ENCODE data around the gene TRIM63.

Gene TRIM63

DNA sequence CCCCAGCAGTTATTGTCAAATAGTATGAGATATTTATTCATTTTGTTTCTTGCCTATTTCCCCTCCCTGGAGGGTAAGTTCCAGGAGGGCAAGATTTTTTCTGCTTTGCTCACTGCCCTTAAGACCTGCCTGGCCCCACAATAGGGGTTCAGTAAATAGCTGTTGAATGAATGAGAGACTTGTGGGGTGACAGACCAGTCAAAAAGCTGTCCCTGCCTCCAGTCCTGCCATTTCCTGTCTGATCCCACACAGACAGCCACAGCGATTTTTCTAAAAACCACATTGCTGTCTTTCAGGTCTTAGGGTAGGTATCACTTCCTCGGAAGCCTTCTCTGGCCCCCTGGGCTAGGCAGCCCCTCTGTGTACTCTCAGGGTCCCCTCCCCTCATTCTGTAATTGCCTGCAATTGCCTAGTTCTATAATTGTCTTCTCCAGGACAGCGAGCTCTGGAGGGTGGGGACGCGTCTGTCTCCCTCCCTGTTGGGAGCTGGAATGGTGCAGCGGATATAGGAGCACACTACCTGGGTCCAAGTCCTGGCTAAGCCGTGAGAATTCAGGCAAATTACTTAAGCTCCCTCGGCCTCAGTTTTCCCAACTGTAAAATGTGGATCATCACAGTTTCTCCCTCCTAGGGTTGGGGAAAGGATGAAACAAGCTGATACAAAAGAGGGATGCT is 47.7 kb downstream of the TRIM63 start:
- no peak overlapping the region for H3K27ac ChIP-seq (ENCODE audit: low read depth in 2 of 2, low read length in 2 of 2)
- no peaks in the 10 kb centered on the region for H3K4me1 ChIP-seq (ENCODE audit: control insufficient read depth in 2 of 2, insufficient read depth in 2 of 2, low read length in 2 of 2)
- no peaks in the 10 kb centered on the region for H3K9me3 ChIP-seq (ENCODE audit: control insufficient read depth in 2 of 2, low read length in 2 of 2)
- H3K27me3 ChIP-seq (ENCODE audit: control insufficient read depth in 2 of 2, insufficient read depth in 2 of 2, low read length in 2 of 2) = no peaks in the 10 kb centered on the region
- no peak overlapping the region for H3K4me3 ChIP-seq (ENCODE audit: low read length in 2 of 2)
- no peaks in the 10 kb centered on the region for H3K36me3 ChIP-seq (ENCODE audit: control insufficient read depth in 2 of 2, insufficient read depth in 2 of 2, low read length in 2 of 2)
- no peak overlapping the region for H3K9ac ChIP-seq (ENCODE audit: low read depth in 1 of 2, low read length in 2 of 2)

DNA sequence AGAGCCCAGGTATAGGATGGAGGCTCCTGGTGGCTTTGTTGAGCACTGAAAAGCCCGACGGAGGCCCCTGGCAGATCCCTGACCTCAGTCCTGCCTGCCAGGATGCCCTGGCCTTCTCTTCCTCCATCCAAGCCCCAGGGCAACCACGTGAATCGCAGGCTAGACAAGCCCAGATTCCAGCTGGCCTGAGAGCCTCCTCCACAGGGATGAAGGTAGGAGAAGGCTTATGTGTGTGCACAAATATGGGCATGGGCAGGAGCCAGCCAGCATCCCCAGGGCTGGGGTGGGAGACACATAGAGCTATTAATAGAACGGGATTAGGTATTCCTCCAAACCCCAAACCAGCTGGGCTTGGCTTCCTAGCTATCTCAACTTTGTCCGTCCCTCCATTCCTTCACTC is 49.8 kb downstream of the TRIM63 start:
- Histone ChIP-seq H3K4me1 (ENCODE audit: control insufficient read depth in 2 of 2, insufficient read depth in 2 of 2, low read length in 2 of 2) (no peaks in the 10 kb centered on the region), H3K9me3 (ENCODE audit: control insufficient read depth in 2 of 2, low read length in 2 of 2) (no peaks in the 10 kb centered on the region), H3K9ac (ENCODE audit: low read depth in 1 of 2, low read length in 2 of 2) (no peak overlapping the region), H3K4me3 (ENCODE audit: low read length in 2 of 2) (no peak overlapping the region), H3K27ac (ENCODE audit: low read depth in 2 of 2, low read length in 2 of 2) (no peak overlapping the region), H3K36me3 (ENCODE audit: control insufficient read depth in 2 of 2, insufficient read depth in 2 of 2, low read length in 2 of 2) (no peaks in the 10 kb centered on the region), H3K27me3 (ENCODE audit: control insufficient read depth in 2 of 2, insufficient read depth in 2 of 2, low read length in 2 of 2) (no peaks in the 10 kb centered on the region)

DNA sequence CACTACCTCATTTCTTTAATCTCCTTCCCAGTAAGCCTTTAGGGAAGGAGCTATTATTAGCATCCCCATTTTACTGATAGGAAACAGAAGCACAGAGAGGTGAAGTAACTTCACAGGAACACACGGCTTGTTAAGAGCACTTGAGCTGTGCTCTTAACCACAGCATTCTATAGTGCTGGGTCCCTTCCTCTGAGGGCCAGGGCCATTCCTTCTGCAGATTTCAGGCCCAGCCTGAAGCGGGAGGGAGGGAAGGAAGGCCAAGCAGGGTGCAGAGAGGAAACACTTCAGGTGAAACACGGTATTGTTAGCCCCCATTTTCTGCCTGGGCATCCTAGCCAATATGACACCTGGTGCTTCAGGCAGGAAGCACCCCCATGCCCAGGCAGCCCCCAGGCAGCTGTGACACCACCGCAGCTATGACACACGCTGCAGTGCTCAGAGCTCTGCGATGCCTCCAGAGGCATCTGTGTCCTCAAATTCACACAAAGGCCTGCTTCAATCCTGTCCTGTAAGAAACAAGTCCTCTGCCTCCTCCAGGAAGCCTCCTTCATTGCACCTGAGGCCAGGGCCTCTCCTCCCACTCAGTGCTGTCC is 50.4 kb downstream of the TRIM63 start:
- Histone ChIP-seq H3K9me3 (ENCODE audit: control insufficient read depth in 2 of 2, low read length in 2 of 2) (no peaks in the 10 kb centered on the region), H3K27me3 (ENCODE audit: control insufficient read depth in 2 of 2, insufficient read depth in 2 of 2, low read length in 2 of 2) (no peaks in the 10 kb centered on the region), H3K36me3 (ENCODE audit: control insufficient read depth in 2 of 2, insufficient read depth in 2 of 2, low read length in 2 of 2) (no peaks in the 10 kb centered on the region), H3K27ac (ENCODE audit: low read depth in 2 of 2, low read length in 2 of 2) (no peak overlapping the region), H3K4me1 (ENCODE audit: control insufficient read depth in 2 of 2, insufficient read depth in 2 of 2, low read length in 2 of 2) (no peaks in the 10 kb centered on the region), H3K4me3 (ENCODE audit: low read length in 2 of 2) (no peak overlapping the region), H3K9ac (ENCODE audit: low read depth in 1 of 2, low read length in 2 of 2) (no peak overlapping the region)

DNA sequence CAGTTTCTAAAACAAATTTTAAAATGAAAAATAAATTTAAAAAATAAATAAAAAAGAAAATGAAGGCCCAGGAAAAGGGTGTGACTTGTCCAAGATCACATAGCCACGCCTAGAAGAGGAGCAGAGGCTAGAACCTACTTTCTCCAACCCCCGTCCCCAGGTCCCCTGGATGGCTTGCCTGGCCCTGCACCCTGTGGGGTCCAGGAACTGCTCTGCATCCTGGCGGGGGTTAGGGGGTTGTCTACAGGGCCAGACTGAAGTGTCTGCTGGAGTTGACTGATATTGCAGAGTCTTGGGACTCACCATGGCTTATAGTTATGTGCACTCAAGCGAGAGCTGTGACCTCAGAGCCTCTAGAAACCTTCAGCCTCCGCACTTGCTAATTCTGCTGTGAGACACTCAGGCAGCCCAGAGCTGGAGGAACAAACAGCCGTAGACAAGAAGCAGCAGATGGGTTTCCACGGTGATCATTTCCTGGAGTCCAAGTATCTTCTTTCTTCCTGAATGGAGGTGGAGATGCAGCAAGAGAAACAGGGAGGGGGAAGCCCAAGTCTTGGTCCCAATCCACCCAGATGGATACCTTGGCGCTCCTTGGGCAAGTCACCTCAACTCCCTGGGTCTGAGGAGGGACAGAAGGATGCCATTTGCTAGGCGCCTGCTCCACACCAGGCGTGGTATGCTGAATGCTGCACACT is 51.0 kb downstream of the TRIM63 start:
- no peaks in the 10 kb centered on the region for H3K9me3 ChIP-seq (ENCODE audit: control insufficient read depth in 2 of 2, low read length in 2 of 2)
- H3K4me1 ChIP-seq (ENCODE audit: control insufficient read depth in 2 of 2, insufficient read depth in 2 of 2, low read length in 2 of 2) = no peaks in the 10 kb centered on the region
- H3K27me3 ChIP-seq (ENCODE audit: control insufficient read depth in 2 of 2, insufficient read depth in 2 of 2, low read length in 2 of 2) = no peaks in the 10 kb centered on the region
- no peak overlapping the region for H3K9ac ChIP-seq (ENCODE audit: low read depth in 1 of 2, low read length in 2 of 2)
- no peak overlapping the region for H3K27ac ChIP-seq (ENCODE audit: low read depth in 2 of 2, low read length in 2 of 2)
- H3K4me3 ChIP-seq (ENCODE audit: low read length in 2 of 2) = no peak overlapping the region
- H3K36me3 ChIP-seq (ENCODE audit: control insufficient read depth in 2 of 2, insufficient read depth in 2 of 2, low read length in 2 of 2) = no peaks in the 10 kb centered on the region

DNA sequence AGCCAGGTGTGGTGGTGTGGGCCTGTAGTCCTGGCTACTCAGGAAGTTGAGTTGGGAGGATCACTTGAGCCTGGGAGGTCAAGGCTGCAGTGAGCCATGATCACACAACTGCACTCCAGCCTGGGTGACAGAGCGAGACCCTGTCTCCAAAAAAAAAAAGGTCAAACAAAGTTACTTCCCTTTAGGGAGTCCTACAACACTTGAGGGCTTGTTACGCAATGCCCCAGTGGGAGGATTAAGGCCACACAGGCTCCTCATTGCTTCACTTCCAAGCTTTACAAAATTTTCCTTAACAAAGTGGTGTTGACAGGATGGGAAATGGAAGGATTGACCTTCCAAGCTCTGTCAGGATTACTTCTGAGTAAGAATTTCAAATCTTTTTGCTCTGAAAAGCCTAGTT is 52.1 kb downstream of the TRIM63 start:
- Histone ChIP-seq H3K9ac (ENCODE audit: low read depth in 1 of 2, low read length in 2 of 2) (no peak overlapping the region), H3K27me3 (ENCODE audit: control insufficient read depth in 2 of 2, insufficient read depth in 2 of 2, low read length in 2 of 2) (no peaks in the 10 kb centered on the region), H3K4me1 (ENCODE audit: control insufficient read depth in 2 of 2, insufficient read depth in 2 of 2, low read length in 2 of 2) (no peaks in the 10 kb centered on the region), H3K4me3 (ENCODE audit: low read length in 2 of 2) (no peak overlapping the region), H3K9me3 (ENCODE audit: control insufficient read depth in 2 of 2, low read length in 2 of 2) (no peaks in the 10 kb centered on the region), H3K36me3 (ENCODE audit: control insufficient read depth in 2 of 2, insufficient read depth in 2 of 2, low read length in 2 of 2) (no peaks in the 10 kb centered on the region), H3K27ac (ENCODE audit: low read depth in 2 of 2, low read length in 2 of 2) (no peak overlapping the region)

DNA sequence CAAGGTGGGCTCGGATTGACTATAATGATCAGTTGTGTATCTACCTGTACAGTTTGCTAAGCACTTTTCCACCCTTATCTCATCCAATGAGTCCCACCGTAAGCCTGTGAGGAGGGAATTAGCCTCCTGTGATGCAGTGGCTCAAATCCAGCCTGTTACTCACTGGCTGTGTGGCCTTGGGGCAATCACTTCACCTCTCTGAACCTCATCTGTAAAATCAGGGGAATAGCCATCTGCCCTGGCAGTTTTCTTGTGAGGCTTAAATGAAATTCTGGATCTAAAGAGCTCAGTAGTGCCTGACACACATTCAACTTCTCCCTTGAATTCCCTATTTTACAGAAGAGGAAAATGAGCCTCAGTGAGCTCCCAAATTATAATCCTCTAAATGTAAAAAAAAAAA is 53.3 kb downstream of the TRIM63 start:
- Histone ChIP-seq H3K9me3 (ENCODE audit: control insufficient read depth in 2 of 2, low read length in 2 of 2) (no peaks in the 10 kb centered on the region), H3K27me3 (ENCODE audit: control insufficient read depth in 2 of 2, insufficient read depth in 2 of 2, low read length in 2 of 2) (no peaks in the 10 kb centered on the region), H3K4me3 (ENCODE audit: low read length in 2 of 2) (no peak overlapping the region), H3K27ac (ENCODE audit: low read depth in 2 of 2, low read length in 2 of 2) (no peak overlapping the region), H3K4me1 (ENCODE audit: control insufficient read depth in 2 of 2, insufficient read depth in 2 of 2, low read length in 2 of 2) (no peaks in the 10 kb centered on the region), H3K9ac (ENCODE audit: low read depth in 1 of 2, low read length in 2 of 2) (no peak overlapping the region), H3K36me3 (ENCODE audit: control insufficient read depth in 2 of 2, insufficient read depth in 2 of 2, low read length in 2 of 2) (no peaks in the 10 kb centered on the region)

DNA sequence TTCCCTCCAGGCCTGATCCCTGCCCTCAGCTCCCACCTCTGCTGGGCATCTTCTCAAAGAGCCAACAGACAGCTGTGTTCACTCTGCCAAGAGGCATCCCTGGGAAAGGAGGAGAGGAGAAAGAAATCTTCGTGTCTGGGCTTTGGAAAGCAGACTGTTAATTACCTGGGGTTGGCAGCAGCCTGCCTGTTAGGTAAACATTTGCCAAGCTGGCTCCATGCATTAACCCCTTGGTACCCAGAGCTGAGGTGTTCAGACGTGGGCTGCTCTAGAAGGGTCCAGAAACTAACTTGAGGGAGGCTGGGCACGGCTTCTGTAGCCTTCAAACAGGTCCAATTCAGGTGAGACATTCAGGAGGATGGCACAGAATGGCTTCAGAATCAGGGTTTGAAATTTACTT is 54.6 kb downstream of the TRIM63 start:
- Histone ChIP-seq H3K36me3 (ENCODE audit: control insufficient read depth in 2 of 2, insufficient read depth in 2 of 2, low read length in 2 of 2) (no peaks in the 10 kb centered on the region), H3K27me3 (ENCODE audit: control insufficient read depth in 2 of 2, insufficient read depth in 2 of 2, low read length in 2 of 2) (no peaks in the 10 kb centered on the region), H3K9me3 (ENCODE audit: control insufficient read depth in 2 of 2, low read length in 2 of 2) (no peaks in the 10 kb centered on the region), H3K9ac (ENCODE audit: low read depth in 1 of 2, low read length in 2 of 2) (no peak overlapping the region), H3K27ac (ENCODE audit: low read depth in 2 of 2, low read length in 2 of 2) (no peak overlapping the region), H3K4me3 (ENCODE audit: low read length in 2 of 2) (no peak overlapping the region), H3K4me1 (ENCODE audit: control insufficient read depth in 2 of 2, insufficient read depth in 2 of 2, low read length in 2 of 2) (no peaks in the 10 kb centered on the region)

DNA sequence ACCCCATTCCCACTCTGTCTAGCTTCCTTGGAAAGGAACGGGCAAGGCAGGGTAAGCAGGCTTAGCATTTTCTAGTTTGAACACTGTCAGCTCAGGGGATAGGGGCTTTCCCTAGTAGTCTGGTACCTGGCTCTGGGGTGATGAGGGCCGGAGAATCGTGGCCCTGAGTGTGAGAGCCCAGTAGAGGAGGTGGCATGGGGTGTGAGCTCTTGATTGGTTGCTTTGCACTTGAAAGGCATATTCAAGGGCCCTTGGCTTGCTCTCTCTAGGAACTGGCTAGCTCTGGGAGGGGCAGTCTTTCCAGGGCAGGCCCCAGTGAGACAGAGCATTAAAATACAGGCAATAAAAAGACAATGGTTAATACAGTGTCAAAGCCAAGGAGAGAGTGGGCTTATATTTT is 56.6 kb downstream of the TRIM63 start:
- Histone ChIP-seq H3K27me3 (ENCODE audit: control insufficient read depth in 2 of 2, insufficient read depth in 2 of 2, low read length in 2 of 2) (no peaks in the 10 kb centered on the region), H3K4me3 (ENCODE audit: low read length in 2 of 2) (no peak overlapping the region)

DNA sequence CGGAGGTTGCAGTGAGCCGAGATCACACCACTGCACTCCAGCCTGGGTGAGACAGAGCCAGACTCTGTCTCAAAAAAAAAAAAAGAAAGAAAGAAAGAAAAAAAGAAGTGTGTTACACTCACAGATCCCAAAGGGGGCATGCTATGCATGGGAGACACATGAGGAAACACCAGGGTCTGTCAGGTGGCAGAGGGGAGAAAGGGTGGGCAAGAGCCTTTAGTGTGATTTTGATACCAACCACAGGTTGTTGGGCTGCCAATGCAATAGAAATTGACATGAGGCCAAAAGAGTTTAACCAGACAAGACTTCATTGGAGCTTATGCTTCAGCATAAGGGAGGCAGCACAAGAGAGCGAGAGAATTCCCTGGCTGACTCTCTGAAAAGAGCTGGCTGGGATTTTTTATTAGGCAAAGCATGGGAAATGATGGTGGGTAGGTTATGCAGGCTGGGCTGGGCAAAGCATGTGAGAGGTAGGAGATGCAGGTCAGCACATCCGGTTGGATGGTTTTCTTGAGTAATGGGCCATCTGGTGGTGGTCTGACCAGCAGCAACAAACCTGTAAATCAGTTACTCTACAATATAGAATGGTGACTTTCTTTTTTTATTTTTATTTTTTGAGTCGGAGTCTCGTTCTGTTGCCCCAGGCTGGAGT is 57.5 kb downstream of the TRIM63 start:
- H3K9ac ChIP-seq (ENCODE audit: low read depth in 1 of 2, low read length in 2 of 2) = no peak overlapping the region
- no peak overlapping the region for H3K27ac ChIP-seq (ENCODE audit: low read depth in 2 of 2, low read length in 2 of 2)
- no peaks in the 10 kb centered on the region for H3K36me3 ChIP-seq (ENCODE audit: control insufficient read depth in 2 of 2, insufficient read depth in 2 of 2, low read length in 2 of 2)
- no peaks in the 10 kb centered on the region for H3K9me3 ChIP-seq (ENCODE audit: control insufficient read depth in 2 of 2, low read length in 2 of 2)
- H3K27me3 ChIP-seq (ENCODE audit: control insufficient read depth in 2 of 2, insufficient read depth in 2 of 2, low read length in 2 of 2) = no peaks in the 10 kb centered on the region
- no peaks in the 10 kb centered on the region for H3K4me1 ChIP-seq (ENCODE audit: control insufficient read depth in 2 of 2, insufficient read depth in 2 of 2, low read length in 2 of 2)
- no peak overlapping the region for H3K4me3 ChIP-seq (ENCODE audit: low read length in 2 of 2)

More for the DNA sequence above, 56.6 kb downstream of the TRIM63 start:
- no peak overlapping the region for H3K27ac ChIP-seq (ENCODE audit: low read depth in 2 of 2, low read length in 2 of 2)
- no peaks in the 10 kb centered on the region for H3K36me3 ChIP-seq (ENCODE audit: control insufficient read depth in 2 of 2, insufficient read depth in 2 of 2, low read length in 2 of 2)
- H3K9ac ChIP-seq (ENCODE audit: low read depth in 1 of 2, low read length in 2 of 2) = no peak overlapping the region
- no peaks in the 10 kb centered on the region for H3K9me3 ChIP-seq (ENCODE audit: control insufficient read depth in 2 of 2, low read length in 2 of 2)
- no peaks in the 10 kb centered on the region for H3K4me1 ChIP-seq (ENCODE audit: control insufficient read depth in 2 of 2, insufficient read depth in 2 of 2, low read length in 2 of 2)

DNA sequence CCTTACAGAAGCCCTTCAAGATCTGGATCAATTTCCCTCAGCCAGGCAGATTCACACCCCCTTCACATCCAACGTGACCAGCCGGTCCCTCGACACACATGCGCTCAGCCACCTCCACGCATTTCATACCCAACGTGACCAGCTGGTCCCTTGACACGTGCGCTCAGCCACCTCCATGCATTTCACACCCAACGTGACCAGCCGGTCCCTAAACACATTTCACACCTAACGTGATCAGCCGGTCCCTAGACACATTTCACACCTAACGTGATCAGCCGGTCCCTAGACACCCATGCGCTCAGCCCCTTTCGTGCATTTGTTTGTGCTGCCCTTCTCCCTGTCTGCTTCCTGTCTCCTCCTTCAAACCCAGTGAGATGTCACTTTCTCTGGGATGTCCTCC is 60.7 kb downstream of the TRIM63 start:
- Histone ChIP-seq H3K4me3 (ENCODE audit: low read length in 2 of 2) (no peak overlapping the region), H3K27ac (ENCODE audit: low read depth in 2 of 2, low read length in 2 of 2) (no peak overlapping the region), H3K9me3 (ENCODE audit: control insufficient read depth in 2 of 2, low read length in 2 of 2) (no peaks in the 10 kb centered on the region), H3K36me3 (ENCODE audit: control insufficient read depth in 2 of 2, insufficient read depth in 2 of 2, low read length in 2 of 2) (no peaks in the 10 kb centered on the region), H3K4me1 (ENCODE audit: control insufficient read depth in 2 of 2, insufficient read depth in 2 of 2, low read length in 2 of 2) (no peaks in the 10 kb centered on the region), H3K9ac (ENCODE audit: low read depth in 1 of 2, low read length in 2 of 2) (no peak overlapping the region), H3K27me3 (ENCODE audit: control insufficient read depth in 2 of 2, insufficient read depth in 2 of 2, low read length in 2 of 2) (no peaks in the 10 kb centered on the region)
